Measurements from ENCODE around the gene PCDHA4. TPM values are rescaled to one million over a fixed set of nuclear protein-coding genes. Genes with fewer than 3 reads are reported as not detected.
"Not testable (repeated sequence)": the region's sequence is repeated elsewhere in the genome, so short reads cannot be mapped to it uniquely, and the experiment has no call there.

The PCDHA4 gene
- total and polyA plus RNA-seq, 11 donors = 0.02 to 0.21 (median 0.07) TPM; not detected in 4

DNA sequence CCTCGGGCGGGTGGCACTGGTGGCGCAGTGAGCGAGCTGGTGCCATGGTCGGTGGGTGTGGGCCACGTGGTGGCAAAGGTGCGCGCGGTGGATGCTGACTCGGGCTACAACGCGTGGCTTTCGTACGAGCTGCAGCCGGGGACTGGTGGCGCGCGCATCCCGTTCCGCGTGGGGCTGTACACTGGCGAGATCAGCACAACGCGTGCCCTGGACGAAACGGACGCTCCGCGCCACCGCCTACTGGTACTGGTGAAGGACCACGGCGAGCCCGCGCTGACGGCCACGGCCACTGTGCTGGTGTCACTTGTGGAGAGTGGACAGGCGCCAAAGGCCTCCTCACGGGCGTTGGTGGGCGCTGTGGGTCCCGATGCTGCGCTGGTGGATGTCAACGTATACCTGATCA lies 2.0 kb downstream of the PCDHA4 start:
- no peak overlapping the region for H3K27ac ChIP-seq
- DNase-seq (peak in 1 of 5 donors; percentile 51), ATAC-seq (no peak)
- peaks cover 0 to 44% (median 9%) of the 10 kb centered on the region in 12 donors for H3K9me3 ChIP-seq
- TF ChIP-seq, protein P1, sequence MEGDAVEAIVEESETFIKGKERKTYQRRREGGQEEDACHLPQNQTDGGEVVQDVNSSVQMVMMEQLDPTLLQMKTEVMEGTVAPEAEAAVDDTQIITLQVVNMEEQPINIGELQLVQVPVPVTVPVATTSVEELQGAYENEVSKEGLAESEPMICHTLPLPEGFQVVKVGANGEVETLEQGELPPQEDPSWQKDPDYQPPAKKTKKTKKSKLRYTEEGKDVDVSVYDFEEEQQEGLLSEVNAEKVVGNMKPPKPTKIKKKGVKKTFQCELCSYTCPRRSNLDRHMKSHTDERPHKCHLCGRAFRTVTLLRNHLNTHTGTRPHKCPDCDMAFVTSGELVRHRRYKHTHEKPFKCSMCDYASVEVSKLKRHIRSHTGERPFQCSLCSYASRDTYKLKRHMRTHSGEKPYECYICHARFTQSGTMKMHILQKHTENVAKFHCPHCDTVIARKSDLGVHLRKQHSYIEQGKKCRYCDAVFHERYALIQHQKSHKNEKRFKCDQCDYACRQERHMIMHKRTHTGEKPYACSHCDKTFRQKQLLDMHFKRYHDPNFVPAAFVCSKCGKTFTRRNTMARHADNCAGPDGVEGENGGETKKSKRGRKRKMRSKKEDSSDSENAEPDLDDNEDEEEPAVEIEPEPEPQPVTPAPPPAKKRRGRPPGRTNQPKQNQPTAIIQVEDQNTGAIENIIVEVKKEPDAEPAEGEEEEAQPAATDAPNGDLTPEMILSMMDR (IDR thresholded peaks at IDR 0.05) = no peak
- TF ChIP-seq POLR2A (IDR thresholded peaks at IDR 0.05) = no peak
- H3K4me3 ChIP-seq = no peak overlapping the region
- H3K4me1 ChIP-seq = no peaks in the 10 kb centered on the region
- H3K27me3 ChIP-seq = peaks cover 0 to 22% (median 0%) of the 10 kb centered on the region in 9 donors
- intact Hi-C loops (cut with DNase I) = loop anchor here in 3 of 10 donors (5.0 to 10.0 kb wide), 2 partner anchors 233 to 236 kb away; no protein-coding TSS in a partner anchor
- 59 to 76% (median 66%) methylated on average over 21 to 43 of the region's 43 CpGs for WGBS, 4 donors
- no peaks in the 10 kb centered on the region for H3K36me3 ChIP-seq

DNA sequence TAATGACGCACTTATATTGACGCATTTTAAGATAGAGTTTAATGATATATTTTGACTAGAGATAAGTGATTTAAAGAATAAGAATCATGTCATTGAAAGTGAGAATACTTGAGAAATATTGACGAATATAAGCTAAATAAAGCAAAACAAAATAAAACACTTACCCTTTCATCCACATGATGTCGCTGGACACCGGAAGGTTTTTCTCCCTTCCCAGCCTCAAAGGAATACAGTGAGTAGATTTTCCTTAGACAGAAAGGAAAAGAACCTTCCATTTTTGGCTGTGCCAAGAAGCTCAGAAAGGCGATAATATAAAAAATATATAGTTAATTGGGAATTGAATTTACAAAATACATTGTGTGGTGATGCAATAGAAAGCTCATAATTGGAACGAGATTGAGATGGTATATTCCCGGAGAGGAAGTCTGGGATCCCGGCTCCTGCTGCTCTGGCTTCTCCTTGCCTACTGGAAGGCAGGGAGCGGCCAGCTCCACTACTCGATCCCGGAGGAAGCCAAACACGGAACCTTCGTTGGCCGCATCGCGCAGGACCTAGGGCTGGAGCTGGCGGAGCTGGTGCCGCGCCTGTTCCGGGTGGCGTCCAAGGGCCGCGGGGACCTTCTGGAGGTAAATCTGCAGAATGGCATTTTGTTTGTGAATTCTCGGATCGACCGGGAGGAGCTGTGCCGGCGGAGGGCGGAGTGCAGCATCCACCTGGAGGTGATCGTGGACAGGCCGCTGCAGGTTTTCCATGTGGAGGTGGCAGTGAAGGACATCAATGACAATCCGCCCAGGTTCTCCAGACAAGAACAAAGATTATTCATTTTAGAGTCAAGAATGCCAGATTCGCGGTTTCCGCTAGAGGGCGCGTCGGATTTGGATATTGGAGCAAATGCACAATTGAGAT lies 14.8 kb downstream of the PCDHA4 start, which contains the start of gene PCDHA5:
Gene PCDHA5, plus strand, starts transcription at position 239 of the 906 bp plus-strand sequence.
- H3K27me3 ChIP-seq = peaks cover 0 to 59% (median 6%) of the 10 kb centered on the region in 9 donors

DNA sequence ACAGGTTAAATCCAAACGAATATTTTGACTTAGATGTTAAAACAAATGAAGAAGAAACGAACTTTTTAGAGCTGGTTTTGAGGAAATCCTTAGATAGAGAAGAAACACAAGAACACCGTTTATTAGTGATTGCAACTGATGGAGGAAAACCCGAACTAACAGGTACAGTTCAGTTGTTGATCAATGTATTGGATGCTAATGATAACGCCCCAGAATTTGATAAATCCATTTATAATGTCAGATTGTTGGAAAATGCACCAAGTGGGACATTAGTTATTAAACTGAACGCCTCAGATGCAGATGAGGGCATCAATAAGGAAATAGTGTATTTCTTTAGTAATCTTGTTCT lies 15.4 kb downstream of the PCDHA4 start:
- no peak overlapping the region for H3K4me3 ChIP-seq
- no peaks in the 10 kb centered on the region for H3K4me1 ChIP-seq
- ATAC-seq = no peak
- intact Hi-C loops (cut with DNase I) = no loop called here
- H3K27ac ChIP-seq = no peak overlapping the region
- H3K36me3 ChIP-seq = no peaks in the 10 kb centered on the region
- DNase-seq = no peak
- H3K27me3 ChIP-seq = peaks cover 0 to 66% (median 12%) of the 10 kb centered on the region in 9 donors
- TF ChIP-seq, protein P1 (IDR thresholded peaks at IDR 0.05) = no peak
- no peak for TF ChIP-seq POLR2A (IDR thresholded peaks at IDR 0.05)
- peaks cover 0 to 30% (median 9%) of the 10 kb centered on the region in 12 donors for H3K9me3 ChIP-seq
- 22 to 26% (median 24%) methylated on average over 6 of the region's 6 CpGs for WGBS, 4 donors

More for the DNA sequence above, 14.8 kb downstream of the PCDHA4 start, which contains the start of gene PCDHA5:
- H3K27ac ChIP-seq = no peak within 1 kb of the TSS
- H3K36me3 ChIP-seq = no peaks in the 10 kb centered on the region
- ATAC-seq (no peak), DNase-seq (no peak)
- peaks cover 0 to 36% (median 13%) of the 10 kb centered on the region in 12 donors for H3K9me3 ChIP-seq
- 23 to 33% (median 29%) methylated on average over 39 of the region's 39 CpGs for WGBS, 4 donors
- H3K4me1 ChIP-seq = no peaks in the 10 kb centered on the region
- TF ChIP-seq POLR2A (IDR thresholded peaks at IDR 0.05) = no peak
- TF ChIP-seq, protein P1 (IDR thresholded peaks at IDR 0.05) = peak in 11 of 12 donors; percentile 14 to 51 (median 25)
- intact Hi-C loops (cut with DNase I) = no loop called here
- peak within 1 kb of the TSS in 3 of 12 donors; percentile 22 to 29 (median 28) for H3K4me3 ChIP-seq

DNA sequence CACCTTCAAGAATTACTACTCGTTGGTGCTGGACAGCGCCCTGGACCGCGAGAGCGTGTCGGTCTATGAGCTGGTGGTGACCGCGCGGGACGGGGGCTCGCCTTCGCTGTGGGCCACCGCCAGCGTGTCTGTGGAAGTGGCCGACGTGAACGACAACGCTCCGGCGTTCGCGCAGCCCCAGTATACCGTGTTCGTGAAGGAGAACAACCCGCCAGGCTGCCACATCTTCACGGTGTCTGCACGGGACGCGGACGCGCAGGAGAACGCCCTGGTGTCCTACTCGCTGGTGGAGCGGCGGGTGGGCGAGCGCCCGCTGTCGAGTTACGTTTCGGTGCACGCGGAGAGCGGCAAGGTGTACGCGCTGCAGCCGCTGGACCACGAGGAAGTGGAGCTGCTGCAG lies 16.1 kb downstream of the PCDHA4 start:
- H3K4me1 ChIP-seq; ATAC-seq; intact Hi-C loops (cut with DNase I); H3K4me3 ChIP-seq; H3K36me3 ChIP-seq; H3K27ac ChIP-seq: not testable (repeated sequence)
- DNase-seq = peak in 1 of 5 donors; percentile 21
- 40 to 57% (median 51%) methylated on average over 14 to 48 of the region's 48 CpGs for WGBS, 4 donors
- H3K9me3 ChIP-seq = peaks cover 0 to 36% (median 11%) of the 10 kb centered on the region in 12 donors
- H3K27me3 ChIP-seq = peaks cover 0 to 72% (median 14%) of the 10 kb centered on the region in 9 donors
